OCI-LY3 (cell line): ENCODE measurements around the gene PDIK1L.

Experiments
- H2AFZ ChIP-seq: fragments of 200-600, 300-600 bp; shearing (Covaris generic); 2 replicates; pipeline ENCODE4 v1.6.0; 2014; ENCODE audit warnings: antibody characterized with exemption, low read depth, low read length
- H3K27ac ChIP-seq: fragments of 200-600, 300-600 bp; sonication (generic); 2 replicates; pipeline ENCODE4 v1.5.1; 2014; ENCODE audit warnings: mild to moderate bottlenecking, low read length, moderate library complexity, mixed read lengths
- H3K27me3 ChIP-seq: fragments of 200-600, 300-600 bp; sonication (generic); 2 replicates; pipeline ENCODE4 v1.6.1; 2014; ENCODE audit warnings: low read depth, low read length, mixed read lengths
- H3K36me3 ChIP-seq: fragments of 200-600, 300-600 bp; sonication (generic); replicated peaks from 2 replicates; pipeline ENCODE3; 2014; ENCODE audit warnings: low read depth, low read length, mixed read lengths
- H3K4me1 ChIP-seq: fragments of 300-600, 200-600 bp; sonication (generic); 2 replicates; pipeline ENCODE4 v1.6.1; 2014; ENCODE audit warnings: low read length, mixed read lengths
- H3K4me2 ChIP-seq: fragments of 200-600, 300-600 bp; sonication (generic); 2 replicates; pipeline ENCODE4 v1.6.1; 2014; ENCODE audit warnings: low read length, mixed read lengths
- H3K4me3 ChIP-seq: fragments of 300-600, 200-600 bp; sonication (generic); 2 replicates; pipeline ENCODE4 v1.5.1; 2014; ENCODE audit warnings: antibody characterized with exemption, mild to moderate bottlenecking, low read length, moderate library complexity
- H3K79me2 ChIP-seq: fragments of 300-600, 200-600 bp; shearing (Covaris generic); 2 replicates; pipeline ENCODE4 v1.6.1; 2014; ENCODE audit warnings: mild to moderate bottlenecking, low read length, mixed read lengths
- H3K9ac ChIP-seq: fragments of 300-600, 200-600 bp; shearing (Covaris generic); 2 replicates; pipeline ENCODE4 v1.6.0; 2014; ENCODE audit warnings: mild to moderate bottlenecking, low read length, moderate library complexity
- H3K9me3 ChIP-seq: fragments of 200-600, 300-600 bp; shearing (Covaris generic); 2 replicates; pipeline ENCODE4 v1.6.1; 2014; ENCODE audit warnings: low read length, mixed read lengths; ENCODE audit not compliant: insufficient read depth
- H4K20me1 ChIP-seq: fragments of 200-600, 300-600 bp; sonication (generic); 2 replicates; pipeline ENCODE4 v1.6.1; 2016; ENCODE audit warnings: low read length, mixed read lengths; ENCODE audit not compliant: insufficient read depth
- EZH2phosphoT487 ChIP-seq: fragments of 200-600 bp; shearing (Covaris generic); IDR thresholded peaks from 2 replicates; pipeline ENCODE4 v1.6.1; 2018; ENCODE audit warnings: antibody characterized with exemption, mixed run types, low read depth
- TF ChIP-seq, protein P1 (sequence below): fragments of 200-600, 300-600 bp; sonication (generic); IDR thresholded peaks from 2 replicates; pipeline ENCODE4 v1.5.1; 2014; ENCODE audit warnings: antibody characterized with exemption, low read length, low read depth

Gene PDIK1L

DNA sequence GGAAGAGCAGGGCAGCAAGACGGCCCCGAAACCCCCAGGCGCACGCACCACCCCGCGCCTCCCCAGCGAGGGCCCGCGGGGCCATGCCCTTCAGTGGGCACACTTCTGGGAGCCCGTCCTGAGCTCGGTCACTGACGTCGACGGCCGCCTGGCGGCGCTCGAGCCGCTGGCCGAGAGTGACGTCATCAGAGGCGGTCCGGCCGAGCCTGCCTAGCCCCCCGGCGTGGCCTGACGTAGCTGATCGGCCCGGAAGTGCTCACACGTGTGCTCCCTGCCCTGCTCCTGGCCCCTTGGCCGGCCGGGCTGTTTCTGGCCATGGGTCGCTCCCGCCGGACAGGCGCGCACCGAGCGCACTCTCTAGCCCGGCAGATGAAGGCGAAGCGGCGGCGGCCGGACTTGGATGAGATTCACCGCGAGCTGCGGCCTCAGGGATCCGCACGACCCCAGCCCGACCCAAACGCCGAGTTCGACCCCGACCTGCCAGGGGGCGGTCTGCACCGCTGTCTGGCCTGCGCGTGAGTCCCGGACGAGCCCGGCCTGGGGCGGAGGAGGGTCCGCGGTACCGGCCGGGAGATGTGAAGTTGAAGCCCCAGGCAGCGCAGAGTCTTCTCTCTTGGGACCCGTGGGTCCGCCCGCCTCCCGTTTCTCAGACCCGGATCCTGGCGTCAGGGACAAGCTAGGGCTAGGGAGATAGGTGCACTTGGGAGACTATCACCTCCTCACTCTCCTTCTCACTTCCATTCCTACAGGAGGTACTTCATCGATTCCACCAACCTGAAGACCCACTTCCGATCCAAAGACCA is 58.2 kb downstream of the PDIK1L start, which contains the start of gene ZNF593:
Gene ZNF593, plus strand, starts transcription at position 240 of the 803 bp plus-strand sequence. Its CDS starts 76 bp downstream, at position 316.
- H3K79me2 ChIP-seq: peaks cover 18% of the 10 kb centered on the region

DNA sequence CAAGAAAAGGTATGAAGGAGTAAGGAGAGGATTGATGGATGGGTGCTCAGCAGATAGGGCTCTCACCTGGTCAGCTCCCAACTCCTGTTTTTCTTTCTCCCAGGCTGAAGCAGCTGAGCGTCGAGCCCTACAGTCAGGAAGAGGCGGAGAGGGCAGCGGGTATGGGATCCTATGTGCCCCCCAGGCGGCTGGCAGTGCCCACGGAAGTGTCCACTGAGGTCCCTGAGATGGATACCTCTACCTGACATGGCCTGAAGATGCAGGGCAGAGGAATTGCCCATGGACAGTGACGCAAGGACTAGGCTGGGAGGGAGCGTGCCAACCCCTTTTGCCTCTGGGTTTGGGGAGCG is 58.8 kb downstream of the PDIK1L start:
- H3K27me3 ChIP-seq: no peaks in the 10 kb centered on the region
- H3K4me1 ChIP-seq: peaks cover 12% of the 10 kb centered on the region; the same call in 1 of the 2 replicates
- TF ChIP-seq, protein P1, sequence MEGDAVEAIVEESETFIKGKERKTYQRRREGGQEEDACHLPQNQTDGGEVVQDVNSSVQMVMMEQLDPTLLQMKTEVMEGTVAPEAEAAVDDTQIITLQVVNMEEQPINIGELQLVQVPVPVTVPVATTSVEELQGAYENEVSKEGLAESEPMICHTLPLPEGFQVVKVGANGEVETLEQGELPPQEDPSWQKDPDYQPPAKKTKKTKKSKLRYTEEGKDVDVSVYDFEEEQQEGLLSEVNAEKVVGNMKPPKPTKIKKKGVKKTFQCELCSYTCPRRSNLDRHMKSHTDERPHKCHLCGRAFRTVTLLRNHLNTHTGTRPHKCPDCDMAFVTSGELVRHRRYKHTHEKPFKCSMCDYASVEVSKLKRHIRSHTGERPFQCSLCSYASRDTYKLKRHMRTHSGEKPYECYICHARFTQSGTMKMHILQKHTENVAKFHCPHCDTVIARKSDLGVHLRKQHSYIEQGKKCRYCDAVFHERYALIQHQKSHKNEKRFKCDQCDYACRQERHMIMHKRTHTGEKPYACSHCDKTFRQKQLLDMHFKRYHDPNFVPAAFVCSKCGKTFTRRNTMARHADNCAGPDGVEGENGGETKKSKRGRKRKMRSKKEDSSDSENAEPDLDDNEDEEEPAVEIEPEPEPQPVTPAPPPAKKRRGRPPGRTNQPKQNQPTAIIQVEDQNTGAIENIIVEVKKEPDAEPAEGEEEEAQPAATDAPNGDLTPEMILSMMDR: no peak
- TF ChIP-seq EZH2phosphoT487: no peak
- no peak overlapping the region for H2AFZ ChIP-seq
- no peaks in the 10 kb centered on the region for H4K20me1 ChIP-seq
- H3K27ac ChIP-seq: no peak overlapping the region
- H3K4me2 ChIP-seq: peak overlapping the region; percentile 96
- H3K9me3 ChIP-seq: no peaks in the 10 kb centered on the region
- peak overlapping the region; percentile 98 for H3K4me3 ChIP-seq
- peaks cover 18% of the 10 kb centered on the region for H3K79me2 ChIP-seq
- H3K9ac ChIP-seq: peak overlapping the region; percentile 87
- no peaks in the 10 kb centered on the region for H3K36me3 ChIP-seq

More for the DNA sequence above, 58.2 kb downstream of the PDIK1L start, which contains the start of gene ZNF593:
- no peak within 1 kb of the TSS; the same call in 1 of the 2 replicates for H3K27ac ChIP-seq
- no peaks in the 10 kb centered on the region for H3K9me3 ChIP-seq
- H4K20me1 ChIP-seq: no peaks in the 10 kb centered on the region
- peak within 1 kb of the TSS; percentile 97 for H2AFZ ChIP-seq
- H3K4me1 ChIP-seq: peaks cover 16% of the 10 kb centered on the region
- peak within 1 kb of the TSS; percentile 96 for H3K4me2 ChIP-seq
- no peaks in the 10 kb centered on the region for H3K36me3 ChIP-seq
- TF ChIP-seq, protein P1: peak; percentile 66
- no peak for TF ChIP-seq EZH2phosphoT487
- H3K27me3 ChIP-seq: no peaks in the 10 kb centered on the region
- peak within 1 kb of the TSS; percentile 87 for H3K9ac ChIP-seq
- peak within 1 kb of the TSS; percentile 98 for H3K4me3 ChIP-seq

DNA sequence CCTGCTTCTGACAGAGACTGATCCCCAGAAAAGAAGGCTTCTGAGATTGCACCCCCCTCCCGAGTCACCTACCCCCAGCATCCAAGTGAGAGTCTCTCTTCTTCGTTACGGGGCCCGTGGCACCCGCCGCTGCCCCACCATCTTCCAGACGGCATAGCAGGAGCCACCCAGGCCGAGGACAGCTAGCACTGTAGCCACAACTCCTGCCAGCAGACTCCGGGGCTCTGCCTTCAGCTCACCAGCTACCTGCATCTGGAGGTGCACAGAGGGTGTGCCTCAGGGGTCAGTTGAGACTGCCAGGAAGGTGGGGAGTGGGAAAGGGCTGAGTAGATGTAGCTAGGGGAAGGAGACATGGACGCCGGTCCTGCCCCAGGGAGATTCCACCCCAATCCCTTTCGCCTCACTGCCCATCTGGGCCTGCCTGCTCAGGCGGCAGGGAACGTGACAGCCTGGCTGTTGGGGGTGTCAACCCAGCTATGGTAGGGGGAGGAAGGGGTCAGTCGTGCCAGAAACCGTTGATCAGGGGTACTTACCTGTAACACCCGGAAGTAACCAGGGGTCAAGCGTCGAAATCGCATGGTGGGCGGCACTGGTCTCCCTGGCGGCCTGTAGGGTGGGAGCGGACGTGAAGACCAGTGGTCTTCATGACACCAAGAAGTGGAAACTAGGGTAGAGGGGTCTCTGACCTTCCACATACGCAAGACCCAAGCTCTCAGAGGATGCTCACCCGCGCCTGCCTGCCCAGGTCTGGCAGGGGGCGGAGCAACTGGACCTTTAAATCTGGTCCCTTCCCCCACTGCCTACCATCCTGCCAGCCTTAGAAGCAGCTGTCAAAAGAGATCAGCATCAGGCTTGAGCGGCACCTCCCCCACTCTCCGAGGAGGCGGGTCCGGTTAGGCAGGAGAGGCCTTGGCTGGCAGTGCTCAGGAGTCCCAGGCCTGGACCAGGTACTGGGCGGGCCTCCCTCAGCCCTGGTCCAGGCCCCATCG is 59.8 kb downstream of the PDIK1L start, which contains the start of gene ZNF593OS:
Gene ZNF593OS, minus strand, starts transcription at position 749 of the 989 bp plus-strand sequence. Its CDS starts 171 bp downstream, at position 578.
- Histone ChIP-seq H3K4me3 (peak within 1 kb of the TSS; percentile 98), H3K4me2 (peak within 1 kb of the TSS; percentile 96), H3K4me1 (0 out of 2 replicates have a peak, but pooled peaks cover 10% of the 10 kb centered on the region), H3K79me2 (peaks cover 18% of the 10 kb centered on the region), H3K27me3 (no peaks in the 10 kb centered on the region), H3K36me3 (no peaks in the 10 kb centered on the region), H4K20me1 (no peaks in the 10 kb centered on the region), H3K27ac (no peak within 1 kb of the TSS), H3K9me3 (no peaks in the 10 kb centered on the region), H2AFZ (no peak within 1 kb of the TSS), H3K9ac (peak within 1 kb of the TSS; percentile 87; the same call in 1 of the 2 replicates)
- no peak for TF ChIP-seq EZH2phosphoT487
- TF ChIP-seq, protein P1: no peak
